ENCODE measurements around the gene BRAF.

Gene BRAF

DNA sequence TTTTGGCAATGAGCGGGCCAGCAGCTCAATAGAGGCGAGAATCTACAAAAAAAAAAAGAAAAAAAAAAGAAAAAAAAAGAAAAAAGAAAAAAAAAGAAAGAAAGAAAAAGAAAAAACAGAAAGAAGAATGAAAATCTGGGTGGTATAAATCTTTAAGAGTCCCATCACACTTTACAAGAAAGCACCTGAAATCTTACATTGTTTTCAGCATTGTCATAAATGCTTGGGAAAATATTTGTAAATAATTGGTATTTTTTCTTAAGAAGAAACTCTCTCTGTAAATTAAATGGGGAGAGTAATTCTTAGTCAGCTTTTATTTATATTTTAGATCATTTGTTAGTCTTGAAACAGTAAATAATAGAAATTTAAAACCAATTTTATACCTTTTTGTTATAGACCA, 190.0 kb downstream of the BRAF start:
- TF ChIP-seq, protein P1, sequence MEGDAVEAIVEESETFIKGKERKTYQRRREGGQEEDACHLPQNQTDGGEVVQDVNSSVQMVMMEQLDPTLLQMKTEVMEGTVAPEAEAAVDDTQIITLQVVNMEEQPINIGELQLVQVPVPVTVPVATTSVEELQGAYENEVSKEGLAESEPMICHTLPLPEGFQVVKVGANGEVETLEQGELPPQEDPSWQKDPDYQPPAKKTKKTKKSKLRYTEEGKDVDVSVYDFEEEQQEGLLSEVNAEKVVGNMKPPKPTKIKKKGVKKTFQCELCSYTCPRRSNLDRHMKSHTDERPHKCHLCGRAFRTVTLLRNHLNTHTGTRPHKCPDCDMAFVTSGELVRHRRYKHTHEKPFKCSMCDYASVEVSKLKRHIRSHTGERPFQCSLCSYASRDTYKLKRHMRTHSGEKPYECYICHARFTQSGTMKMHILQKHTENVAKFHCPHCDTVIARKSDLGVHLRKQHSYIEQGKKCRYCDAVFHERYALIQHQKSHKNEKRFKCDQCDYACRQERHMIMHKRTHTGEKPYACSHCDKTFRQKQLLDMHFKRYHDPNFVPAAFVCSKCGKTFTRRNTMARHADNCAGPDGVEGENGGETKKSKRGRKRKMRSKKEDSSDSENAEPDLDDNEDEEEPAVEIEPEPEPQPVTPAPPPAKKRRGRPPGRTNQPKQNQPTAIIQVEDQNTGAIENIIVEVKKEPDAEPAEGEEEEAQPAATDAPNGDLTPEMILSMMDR (IDR thresholded peaks at IDR 0.05; ENCODE audit: low read depth, low read length, missing control alignments), result no peak
- no peaks in the 10 kb centered on the region for H3K36me3 ChIP-seq (replicated peaks)
- no peaks in the 10 kb centered on the region for H3K27me3 ChIP-seq (replicated peaks)
- no peak for DNase-seq
- no peak overlapping the region for H3K27ac ChIP-seq
- H3K4me3 ChIP-seq (ENCODE audit: low read depth, low read length), result no peak overlapping the region
- in situ Hi-C loops (cut with HindIII; ENCODE audit: low pct_ligation_motif_present, low sequenced_read_pairs), result no loop called here

DNA sequence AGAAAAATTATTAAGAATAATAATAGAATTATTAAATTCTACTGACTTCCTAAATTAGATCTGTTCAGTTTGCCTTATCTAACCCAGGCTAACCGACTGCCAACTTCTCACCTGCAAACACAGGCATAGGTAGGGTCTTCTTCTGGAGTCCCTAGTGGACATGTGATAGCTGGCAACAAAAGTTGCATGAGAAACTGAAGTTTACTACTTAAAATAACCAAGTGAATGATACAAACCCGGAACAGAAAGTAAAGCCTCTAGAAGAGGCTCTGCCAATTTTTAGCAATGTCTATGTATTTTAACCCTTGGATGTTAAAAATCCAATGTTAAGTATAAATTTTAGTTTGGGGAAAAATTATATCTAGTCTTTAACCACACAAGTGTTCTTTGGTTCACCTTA, 190.6 kb downstream of the BRAF start:
- Histone ChIP-seq H3K27me3 (replicated peaks) (no peaks in the 10 kb centered on the region), H3K4me3 (ENCODE audit: low read depth, low read length) (no peak overlapping the region), H3K27ac (no peak overlapping the region), H3K36me3 (replicated peaks) (no peaks in the 10 kb centered on the region)
- in situ Hi-C loops (cut with HindIII; ENCODE audit: low pct_ligation_motif_present, low sequenced_read_pairs), result no loop called here
- TF ChIP-seq, protein P1 (IDR thresholded peaks at IDR 0.05; ENCODE audit: low read depth, low read length, missing control alignments), result no peak
- no peak for DNase-seq

DNA sequence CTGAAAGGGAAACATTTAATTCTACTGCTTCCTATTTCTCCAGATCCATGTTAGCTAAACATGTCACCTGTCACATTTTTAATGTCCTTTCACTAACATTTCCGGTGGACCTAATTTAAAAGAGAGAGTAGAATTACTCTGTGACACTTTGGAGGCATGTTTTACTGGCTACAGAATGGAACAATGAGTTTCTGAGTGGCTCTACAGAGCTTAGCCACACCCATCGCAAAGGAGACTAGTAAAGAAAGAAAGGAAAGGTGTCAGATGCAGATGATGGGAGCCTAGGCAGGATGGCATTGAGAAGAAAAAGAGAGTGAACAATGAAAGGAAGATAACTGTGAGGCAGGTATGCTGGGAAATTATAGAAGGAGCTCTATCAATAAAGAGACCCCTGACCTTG, 192.3 kb downstream of the BRAF start:
- Histone ChIP-seq H3K36me3 (replicated peaks) (no peaks in the 10 kb centered on the region), H3K27ac (no peak overlapping the region), H3K27me3 (replicated peaks) (no peaks in the 10 kb centered on the region), H3K4me3 (ENCODE audit: low read depth, low read length) (no peak overlapping the region)
- TF ChIP-seq, protein P1 (IDR thresholded peaks at IDR 0.05; ENCODE audit: low read depth, low read length, missing control alignments), result no peak
- no peak for DNase-seq
- in situ Hi-C loops (cut with HindIII; ENCODE audit: low pct_ligation_motif_present, low sequenced_read_pairs), result no loop called here

DNA sequence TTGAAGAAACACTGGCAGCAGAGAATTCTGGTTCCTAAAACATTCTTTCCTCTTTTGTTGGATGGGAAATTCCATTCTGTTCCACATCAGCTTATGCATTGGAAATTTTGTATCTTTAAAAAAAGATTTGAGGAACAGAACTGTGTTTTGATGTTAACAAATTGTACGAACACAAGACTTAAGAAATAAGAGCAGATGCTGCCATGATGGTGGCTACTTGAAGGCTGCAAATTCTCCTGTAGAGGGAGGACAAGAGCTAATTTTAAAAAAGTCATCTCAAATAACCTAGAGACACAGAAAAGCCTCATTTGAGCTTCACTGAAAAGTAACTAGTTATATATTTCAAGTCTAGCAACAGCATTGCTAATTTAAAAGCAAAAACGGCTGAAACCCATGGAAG, 198.4 kb downstream of the BRAF start:
- no peak overlapping the region for H3K27ac ChIP-seq
- DNase-seq, result peak; percentile 6
- no peaks in the 10 kb centered on the region for H3K36me3 ChIP-seq (replicated peaks)
- H3K27me3 ChIP-seq (replicated peaks), result no peaks in the 10 kb centered on the region
- TF ChIP-seq, protein P1 (IDR thresholded peaks at IDR 0.05; ENCODE audit: low read depth, low read length, missing control alignments), result peak; percentile 58
- no peak overlapping the region for H3K4me3 ChIP-seq (ENCODE audit: low read depth, low read length)
- in situ Hi-C loops (cut with HindIII; ENCODE audit: low pct_ligation_motif_present, low sequenced_read_pairs), result no loop called here

DNA sequence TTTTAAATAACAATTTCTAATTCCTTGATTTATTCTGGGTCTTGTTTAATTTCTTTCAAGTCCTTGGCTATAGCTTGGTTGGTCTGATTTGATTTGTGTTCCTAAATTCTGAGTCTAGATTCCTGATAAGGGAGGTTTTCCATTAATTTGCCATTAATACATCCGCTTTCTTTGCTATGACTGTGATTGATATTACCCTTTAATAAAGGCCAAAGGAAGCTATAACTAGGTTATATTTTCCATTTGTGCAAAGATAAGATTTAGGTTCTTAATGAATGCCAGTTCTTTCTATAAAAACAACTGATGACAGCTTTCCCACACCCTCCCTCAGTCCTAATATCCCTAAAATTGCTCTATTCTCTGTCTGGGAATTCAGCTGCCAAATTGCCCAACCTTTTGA, 200.0 kb downstream of the BRAF start:
- H3K36me3 ChIP-seq (replicated peaks), result no peaks in the 10 kb centered on the region
- no peak overlapping the region for H3K27ac ChIP-seq
- TF ChIP-seq, protein P1 (IDR thresholded peaks at IDR 0.05; ENCODE audit: low read depth, low read length, missing control alignments), result no peak
- in situ Hi-C loops (cut with HindIII; ENCODE audit: low pct_ligation_motif_present, low sequenced_read_pairs), result no loop called here
- H3K4me3 ChIP-seq (ENCODE audit: low read depth, low read length), result no peak overlapping the region
- no peaks in the 10 kb centered on the region for H3K27me3 ChIP-seq (replicated peaks)
- no peak for DNase-seq

DNA sequence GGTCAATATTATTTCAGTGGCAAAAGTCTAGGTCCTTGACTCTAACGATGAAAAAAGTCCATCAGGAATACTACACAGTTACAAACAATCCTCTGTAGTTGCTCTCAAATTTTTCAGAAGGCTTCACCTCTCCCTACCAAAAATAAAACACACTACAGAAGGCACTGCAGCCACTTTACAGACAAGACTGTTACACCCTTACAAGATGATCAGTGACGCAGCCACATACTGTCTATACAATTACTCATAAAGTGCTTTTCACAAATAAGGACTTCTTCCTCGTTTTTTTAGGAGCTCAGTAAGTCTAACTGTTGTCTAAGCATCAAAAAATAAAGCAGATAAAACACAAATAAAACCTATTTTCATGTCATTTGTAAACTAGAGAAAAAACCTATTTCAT, 201.2 kb downstream of the BRAF start:
- no peaks in the 10 kb centered on the region for H3K36me3 ChIP-seq (replicated peaks)
- TF ChIP-seq, protein P1 (IDR thresholded peaks at IDR 0.05; ENCODE audit: low read depth, low read length, missing control alignments), result no peak
- in situ Hi-C loops (cut with HindIII; ENCODE audit: low pct_ligation_motif_present, low sequenced_read_pairs), result no loop called here
- no peak for DNase-seq
- H3K4me3 ChIP-seq (ENCODE audit: low read depth, low read length), result no peak overlapping the region
- no peaks in the 10 kb centered on the region for H3K27me3 ChIP-seq (replicated peaks)
- no peak overlapping the region for H3K27ac ChIP-seq
